Left ventricle myocardium inferior (tissue), 1 donor: ENCODE data around the gene LRRFIP1. TPM values are rescaled to one million over a fixed set of nuclear protein-coding genes. Genes with fewer than 3 reads are reported as not detected.

Experiments
- DNase-seq: peaks from one replicate; pipeline ENCODE4 v3.0.0-alpha.2; 2020
- H3K27ac ChIP-seq: fragments of 200-600 bp; replicated peaks from 2 replicates; pipeline ENCODE4 v1.8.0; 2021
- H3K27me3 ChIP-seq: fragments of 200-600 bp; 2 replicates; pipeline ENCODE4 v1.8.0; 2021; ENCODE audit warnings: low read depth
- H3K36me3 ChIP-seq: fragments of 200-600 bp; 2 replicates; pipeline ENCODE4 v1.8.0; 2021
- H3K4me1 ChIP-seq: fragments of 200-600 bp; 2 replicates; pipeline ENCODE4 v1.8.0; 2021
- H3K4me3 ChIP-seq: fragments of 200-600 bp; 2 replicates; pipeline ENCODE4 v1.8.0; 2021; ENCODE audit warnings: mild to moderate bottlenecking, moderate library complexity
- H3K9me3 ChIP-seq: fragments of 200-600 bp; replicated peaks from 2 replicates; pipeline ENCODE4 v1.8.0; 2021
- CTCF ChIP-seq: fragments of 200-600 bp; IDR thresholded peaks from 2 replicates; pipeline ENCODE4 v1.8.0; 2021; ENCODE audit warnings: antibody characterized with exemption, mild to moderate bottlenecking, borderline replicate concordance
- intact Hi-C: fragments of 100-400 bp; cut with micrococcal nuclease; formaldehyde crosslinking; loops from one replicate; pipeline ENCODE4 v1.11.0; 2022
- total RNA-seq: library from RNA; stranded (reverse); fragmentation: NEBNext Ultra II Directional; extraction: Animal tissue kit (Norgen Biotek cat#: 25700); gene quantifications from one replicate; pipeline ENCODE4 v1.2.1, GENCODE V29; 2021
- donor health status: DM: no; HTN: yes; CAD: no; lungs with severe emphysema.

Gene LRRFIP1
- total RNA-seq, 1 donor from 2014 or later, result 97.1 TPM

- no peaks in the 10 kb centered on the region for H3K27me3 ChIP-seq
- H3K27ac ChIP-seq, result peak overlapping the region; percentile 92
- H3K36me3 ChIP-seq, result peaks cover 16% of the 10 kb centered on the region
- no peaks in the 10 kb centered on the region for H3K9me3 ChIP-seq
- peaks cover 99% of the 10 kb centered on the region for H3K4me1 ChIP-seq
- no peak for TF ChIP-seq CTCF
- H3K4me3 ChIP-seq, result peak overlapping the region; percentile 44
- intact Hi-C loops, result loop anchor here (5.0 kb wide), 1 partner anchor 36 kb away; no protein-coding TSS in a partner anchor
- peak; percentile 73 for DNase-seq
Observed at GRCh38 chr2:237732790-237733381, 105.5 kb downstream of the LRRFIP1 start.

GRCh38 chr2:237733677-237734300, 106.4 kb downstream of the LRRFIP1 start:
- H3K27ac ChIP-seq, result peak overlapping the region; percentile 92
- peak overlapping the region; percentile 44 for H3K4me3 ChIP-seq
- peaks cover 16% of the 10 kb centered on the region for H3K36me3 ChIP-seq
- intact Hi-C loops, result loop anchor here (5.0 kb wide), 1 partner anchor 36 kb away; no protein-coding TSS in a partner anchor
- H3K4me1 ChIP-seq, result peaks cover 99% of the 10 kb centered on the region
- no peaks in the 10 kb centered on the region for H3K9me3 ChIP-seq
- DNase-seq, result no peak
- no peak for TF ChIP-seq CTCF
- H3K27me3 ChIP-seq, result no peaks in the 10 kb centered on the region

- Histone ChIP-seq H3K27me3 (no peaks in the 10 kb centered on the region), H3K27ac (peak overlapping the region; percentile 92), H3K9me3 (no peaks in the 10 kb centered on the region), H3K36me3 (peaks cover 10% of the 10 kb centered on the region), H3K4me1 (peaks cover 100% of the 10 kb centered on the region), H3K4me3 (no peak overlapping the region)
- no peak for TF ChIP-seq CTCF
- no peak for DNase-seq
- intact Hi-C loops, result loop anchor here (5.0 kb wide), 1 partner anchor 38 kb away; no protein-coding TSS in a partner anchor
Observed at GRCh38 chr2:237734905-237735623, 107.7 kb downstream of the LRRFIP1 start.

GRCh38 chr2:237735798-237736197, 108.4 kb downstream of the LRRFIP1 start:
- Histone ChIP-seq H3K9me3 (no peaks in the 10 kb centered on the region), H3K4me3 (no peak overlapping the region), H3K27ac (peak overlapping the region; percentile 92), H3K4me1 (peaks cover 100% of the 10 kb centered on the region), H3K36me3 (peaks cover 10% of the 10 kb centered on the region), H3K27me3 (no peaks in the 10 kb centered on the region)
- intact Hi-C loops, result no loop called here
- DNase-seq, result no peak
- TF ChIP-seq CTCF, result peak; percentile 19

GRCh38 chr2:237736783-237737182, 109.4 kb downstream of the LRRFIP1 start:
- no peaks in the 10 kb centered on the region for H3K27me3 ChIP-seq
- H3K4me1 ChIP-seq, result peaks cover 100% of the 10 kb centered on the region
- no peak for DNase-seq
- peak overlapping the region; percentile 15 for H3K4me3 ChIP-seq
- H3K27ac ChIP-seq, result peak overlapping the region; percentile 92
- intact Hi-C loops, result no loop called here
- no peak for TF ChIP-seq CTCF
- peaks cover 10% of the 10 kb centered on the region for H3K36me3 ChIP-seq
- no peaks in the 10 kb centered on the region for H3K9me3 ChIP-seq
